ENCODE data around the gene MTCH1. TPM values are rescaled to one million over a fixed set of nuclear protein-coding genes. Genes with fewer than 3 reads are reported as not detected.

The MTCH1 gene
- total and polyA plus RNA-seq, 10 of the 15 experiments (the other 5 are each of a cell fraction or from before 2014, with no cell fraction given): 7.2 to 128 (median 85.2) TPM

DNA sequence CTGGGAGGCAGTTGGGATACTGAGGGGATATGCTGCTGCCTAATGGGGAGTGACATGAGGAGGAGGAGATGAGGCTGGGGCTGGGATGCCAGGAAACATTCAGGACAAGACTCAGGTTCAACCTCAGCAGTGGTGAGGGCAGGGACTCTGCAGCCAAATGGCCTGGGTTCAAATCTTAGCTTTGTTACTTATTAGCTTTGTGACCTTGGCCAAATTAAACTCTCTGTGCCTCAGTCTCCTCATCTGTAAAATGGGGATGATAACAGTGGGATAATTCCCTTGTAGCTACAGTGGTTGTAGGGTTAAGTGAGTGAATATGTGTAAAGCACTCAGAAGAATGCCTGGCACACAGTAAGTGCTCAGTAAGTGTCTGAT lies 29.6 kb downstream of the MTCH1 start:
- Histone ChIP-seq H3K79me2 (ENCODE audit: control insufficient read depth, insufficient read depth, low read length) (no peaks in the 10 kb centered on the region), H3K36me3 (ENCODE audit: control insufficient read depth in 2 of 2, insufficient read depth in 2 of 2, low read length in 1 of 2) (no peaks in the 10 kb centered on the region), H3K27ac (ENCODE audit: control insufficient read depth, insufficient read depth) (no peak overlapping the region), H3K4me3 (no peak overlapping the region), H3K4me1 (ENCODE audit: control insufficient read depth, insufficient read depth, low read length) (0 out of 2 replicates have a peak, but pooled peaks cover 3% of the 10 kb centered on the region), H3K27me3 (replicated peaks in 1 of 2; ENCODE audit: control insufficient read depth in 2 of 2, insufficient read depth in 2 of 2, low read length in 1 of 2) (no peaks in the 10 kb centered on the region), H4K20me1 (ENCODE audit: control insufficient read depth, insufficient read depth) (no peaks in the 10 kb centered on the region), H3K9me3 (replicated peaks; ENCODE audit: control insufficient read depth, insufficient read depth, low read length) (no peaks in the 10 kb centered on the region), H2AFZ (ENCODE audit: control insufficient read depth, low read depth, low read length) (no peak overlapping the region), H3K4me2 (ENCODE audit: control insufficient read depth, insufficient read depth) (no peak overlapping the region), H3K9ac (ENCODE audit: control insufficient read depth, insufficient read depth, low read length) (no peak overlapping the region)
- intact Hi-C loops (cut with micrococcal nuclease; ENCODE audit: unreplicated experiment) (no loop called here), in situ Hi-C loops (cut with MboI) (no loop called here)
- RAD21 ChIA-PET (ENCODE audit: unreplicated experiment): interaction anchor here (1.0 to 1.4 kb wide), 2 partner anchors 53 to 61 kb away, joined by 3 to 6 read pairs; no protein-coding TSS in a partner anchor
- POLR2A ChIA-PET: interaction anchor here (1.1 kb wide), 1 partner anchor 9 kb away, joined by 4 read pairs; no protein-coding TSS in a partner anchor
- SMC1A ChIA-PET (ENCODE audit: uncharacterized antibody, unreplicated experiment): interaction anchor here (1.8 kb wide), 1 partner anchor 62 kb away, joined by 7 read pairs; no protein-coding TSS in a partner anchor
- no TSS peak for BruUV-seq (replicated peaks)
- FAIRE-seq (no peak), DNase-seq (ENCODE audit: low read depth, low spot score) (no peak), ATAC-seq (no peak)
- CTCF ChIA-PET: interaction anchor here (1.0 to 3.0 kb wide), 4 partner anchors 48 to 191 kb away, joined by 3 to 12 read pairs (median 4); no protein-coding TSS in a partner anchor
- TF ChIP-seq, protein P1, sequence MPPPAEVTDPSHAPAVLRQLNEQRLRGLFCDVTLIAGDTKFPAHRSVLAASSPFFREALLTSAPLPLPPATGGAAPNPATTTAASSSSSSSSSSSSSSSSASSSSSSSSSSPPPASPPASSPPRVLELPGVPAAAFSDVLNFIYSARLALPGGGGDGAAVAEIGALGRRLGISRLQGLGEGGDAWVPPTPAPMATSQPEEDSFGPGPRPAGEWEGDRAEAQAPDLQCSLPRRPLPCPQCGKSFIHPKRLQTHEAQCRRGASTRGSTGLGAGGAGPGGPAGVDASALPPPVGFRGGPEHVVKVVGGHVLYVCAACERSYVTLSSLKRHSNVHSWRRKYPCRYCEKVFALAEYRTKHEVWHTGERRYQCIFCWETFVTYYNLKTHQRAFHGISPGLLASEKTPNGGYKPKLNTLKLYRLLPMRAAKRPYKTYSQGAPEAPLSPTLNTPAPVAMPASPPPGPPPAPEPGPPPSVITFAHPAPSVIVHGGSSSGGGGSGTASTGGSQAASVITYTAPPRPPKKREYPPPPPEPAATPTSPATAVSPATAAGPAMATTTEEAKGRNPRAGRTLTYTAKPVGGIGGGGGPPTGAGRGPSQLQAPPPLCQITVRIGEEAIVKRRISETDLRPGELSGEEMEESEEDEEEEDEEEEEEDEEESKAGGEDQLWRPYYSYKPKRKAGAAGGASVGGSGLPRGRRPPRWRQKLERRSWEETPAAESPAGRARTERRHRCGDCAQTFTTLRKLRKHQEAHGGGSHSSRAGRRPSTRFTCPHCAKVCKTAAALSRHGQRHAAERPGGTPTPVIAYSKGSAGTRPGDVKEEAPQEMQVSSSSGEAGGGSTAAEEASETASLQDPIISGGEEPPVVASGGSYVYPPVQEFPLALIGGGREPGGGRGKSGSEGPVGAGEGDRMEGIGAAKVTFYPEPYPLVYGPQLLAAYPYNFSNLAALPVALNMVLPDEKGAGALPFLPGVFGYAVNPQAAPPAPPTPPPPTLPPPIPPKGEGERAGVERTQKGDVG (CRISPR knock-in tag; IDR thresholded peaks at IDR 0.05): no peak
- TF ChIP-seq SIN3A (IDR thresholded peaks at IDR 0.05; ENCODE audit: low read depth, low read length) (no peak), SMAD5 (IDR thresholded peaks at IDR 0.05; ENCODE audit: low read depth) (no peak), MTA2 (IDR thresholded peaks at IDR 0.05; ENCODE audit: low read depth) (no peak), GATAD2B (conservative IDR thresholded peaks at IDR 0.05; ENCODE audit: low read depth) (no peak), STAT3 (IDR thresholded peaks at IDR 0.05; ENCODE audit: low read depth, low read length) (no peak), FOXK2 (IDR thresholded peaks at IDR 0.05) (no peak), RFX5 (IDR thresholded peaks at IDR 0.05; ENCODE audit: low read depth, low read length) (no peak), MYC (IDR thresholded peaks at IDR 0.05; ENCODE audit: insufficient read depth, insufficient read length, insufficient replicate concordance, low read length, severe bottlenecking) (no peak), IRF4 (IDR thresholded peaks at IDR 0.05; ENCODE audit: low read depth, low read length) (no peak)
- TF ChIP-seq, protein P2, sequence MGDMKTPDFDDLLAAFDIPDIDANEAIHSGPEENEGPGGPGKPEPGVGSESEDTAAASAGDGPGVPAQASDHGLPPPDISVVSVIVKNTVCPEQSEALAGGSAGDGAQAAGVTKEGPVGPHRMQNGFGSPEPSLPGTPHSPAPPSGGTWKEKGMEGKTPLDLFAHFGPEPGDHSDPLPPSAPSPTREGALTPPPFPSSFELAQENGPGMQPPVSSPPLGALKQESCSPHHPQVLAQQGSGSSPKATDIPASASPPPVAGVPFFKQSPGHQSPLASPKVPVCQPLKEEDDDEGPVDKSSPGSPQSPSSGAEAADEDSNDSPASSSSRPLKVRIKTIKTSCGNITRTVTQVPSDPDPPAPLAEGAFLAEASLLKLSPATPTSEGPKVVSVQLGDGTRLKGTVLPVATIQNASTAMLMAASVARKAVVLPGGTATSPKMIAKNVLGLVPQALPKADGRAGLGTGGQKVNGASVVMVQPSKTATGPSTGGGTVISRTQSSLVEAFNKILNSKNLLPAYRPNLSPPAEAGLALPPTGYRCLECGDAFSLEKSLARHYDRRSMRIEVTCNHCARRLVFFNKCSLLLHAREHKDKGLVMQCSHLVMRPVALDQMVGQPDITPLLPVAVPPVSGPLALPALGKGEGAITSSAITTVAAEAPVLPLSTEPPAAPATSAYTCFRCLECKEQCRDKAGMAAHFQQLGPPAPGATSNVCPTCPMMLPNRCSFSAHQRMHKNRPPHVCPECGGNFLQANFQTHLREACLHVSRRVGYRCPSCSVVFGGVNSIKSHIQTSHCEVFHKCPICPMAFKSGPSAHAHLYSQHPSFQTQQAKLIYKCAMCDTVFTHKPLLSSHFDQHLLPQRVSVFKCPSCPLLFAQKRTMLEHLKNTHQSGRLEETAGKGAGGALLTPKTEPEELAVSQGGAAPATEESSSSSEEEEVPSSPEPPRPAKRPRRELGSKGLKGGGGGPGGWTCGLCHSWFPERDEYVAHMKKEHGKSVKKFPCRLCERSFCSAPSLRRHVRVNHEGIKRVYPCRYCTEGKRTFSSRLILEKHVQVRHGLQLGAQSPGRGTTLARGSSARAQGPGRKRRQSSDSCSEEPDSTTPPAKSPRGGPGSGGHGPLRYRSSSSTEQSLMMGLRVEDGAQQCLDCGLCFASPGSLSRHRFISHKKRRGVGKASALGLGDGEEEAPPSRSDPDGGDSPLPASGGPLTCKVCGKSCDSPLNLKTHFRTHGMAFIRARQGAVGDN (IDR thresholded peaks at IDR 0.05): no peak
- TF ChIP-seq, protein P3, sequence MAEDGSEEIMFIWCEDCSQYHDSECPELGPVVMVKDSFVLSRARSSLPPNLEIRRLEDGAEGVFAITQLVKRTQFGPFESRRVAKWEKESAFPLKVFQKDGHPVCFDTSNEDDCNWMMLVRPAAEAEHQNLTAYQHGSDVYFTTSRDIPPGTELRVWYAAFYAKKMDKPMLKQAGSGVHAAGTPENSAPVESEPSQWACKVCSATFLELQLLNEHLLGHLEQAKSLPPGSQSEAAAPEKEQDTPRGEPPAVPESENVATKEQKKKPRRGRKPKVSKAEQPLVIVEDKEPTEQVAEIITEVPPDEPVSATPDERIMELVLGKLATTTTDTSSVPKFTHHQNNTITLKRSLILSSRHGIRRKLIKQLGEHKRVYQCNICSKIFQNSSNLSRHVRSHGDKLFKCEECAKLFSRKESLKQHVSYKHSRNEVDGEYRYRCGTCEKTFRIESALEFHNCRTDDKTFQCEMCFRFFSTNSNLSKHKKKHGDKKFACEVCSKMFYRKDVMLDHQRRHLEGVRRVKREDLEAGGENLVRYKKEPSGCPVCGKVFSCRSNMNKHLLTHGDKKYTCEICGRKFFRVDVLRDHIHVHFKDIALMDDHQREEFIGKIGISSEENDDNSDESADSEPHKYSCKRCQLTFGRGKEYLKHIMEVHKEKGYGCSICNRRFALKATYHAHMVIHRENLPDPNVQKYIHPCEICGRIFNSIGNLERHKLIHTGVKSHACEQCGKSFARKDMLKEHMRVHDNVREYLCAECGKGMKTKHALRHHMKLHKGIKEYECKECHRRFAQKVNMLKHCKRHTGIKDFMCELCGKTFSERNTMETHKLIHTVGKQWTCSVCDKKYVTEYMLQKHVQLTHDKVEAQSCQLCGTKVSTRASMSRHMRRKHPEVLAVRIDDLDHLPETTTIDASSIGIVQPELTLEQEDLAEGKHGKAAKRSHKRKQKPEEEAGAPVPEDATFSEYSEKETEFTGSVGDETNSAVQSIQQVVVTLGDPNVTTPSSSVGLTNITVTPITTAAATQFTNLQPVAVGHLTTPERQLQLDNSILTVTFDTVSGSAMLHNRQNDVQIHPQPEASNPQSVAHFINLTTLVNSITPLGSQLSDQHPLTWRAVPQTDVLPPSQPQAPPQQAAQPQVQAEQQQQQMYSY (CRISPR knock-in tag; IDR thresholded peaks at IDR 0.05): no peak
- TF ChIP-seq, protein P4, sequence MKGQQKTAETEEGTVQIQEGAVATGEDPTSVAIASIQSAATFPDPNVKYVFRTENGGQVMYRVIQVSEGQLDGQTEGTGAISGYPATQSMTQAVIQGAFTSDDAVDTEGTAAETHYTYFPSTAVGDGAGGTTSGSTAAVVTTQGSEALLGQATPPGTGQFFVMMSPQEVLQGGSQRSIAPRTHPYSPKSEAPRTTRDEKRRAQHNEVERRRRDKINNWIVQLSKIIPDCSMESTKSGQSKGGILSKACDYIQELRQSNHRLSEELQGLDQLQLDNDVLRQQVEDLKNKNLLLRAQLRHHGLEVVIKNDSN (IDR thresholded peaks at IDR 0.05; ENCODE audit: borderline replicate concordance, extremely low read length, insufficient read depth, low read depth, low read length): no peak
